GM21423 (cell line): ENCODE data around the gene KCNK4.
"Not testable (repeated sequence)": the region's sequence is repeated elsewhere in the genome, so short reads cannot be mapped to it uniquely, and the experiment has no call there.

Experiments
- ATAC-seq: cut with Tn5 transposase; IDR thresholded peaks from one replicate; pipeline ENCODE4 v1.9.1; 2021; ENCODE audit warnings: mild to moderate bottlenecking, moderate library complexity; ENCODE audit not compliant: unreplicated experiment

KCNK4 gene

GRCh38 chr11:64305691-64306562, 14.8 kb downstream of the KCNK4 start:
- ATAC-seq, result peak; percentile 19

GRCh38 chr11:64306563-64306875, 15.4 kb downstream of the KCNK4 start:
- ATAC-seq, result no peak

GRCh38 chr11:64306876-64307622, 15.9 kb downstream of the KCNK4 start:
- ATAC-seq, result no peak

GRCh38 chr11:64307795-64308194, 16.7 kb downstream of the KCNK4 start:
- ATAC-seq, result not testable (repeated sequence)

- ATAC-seq, result no peak
Observed at GRCh38 chr11:64312947-64313346, 21.8 kb downstream of the KCNK4 start.

DNA sequence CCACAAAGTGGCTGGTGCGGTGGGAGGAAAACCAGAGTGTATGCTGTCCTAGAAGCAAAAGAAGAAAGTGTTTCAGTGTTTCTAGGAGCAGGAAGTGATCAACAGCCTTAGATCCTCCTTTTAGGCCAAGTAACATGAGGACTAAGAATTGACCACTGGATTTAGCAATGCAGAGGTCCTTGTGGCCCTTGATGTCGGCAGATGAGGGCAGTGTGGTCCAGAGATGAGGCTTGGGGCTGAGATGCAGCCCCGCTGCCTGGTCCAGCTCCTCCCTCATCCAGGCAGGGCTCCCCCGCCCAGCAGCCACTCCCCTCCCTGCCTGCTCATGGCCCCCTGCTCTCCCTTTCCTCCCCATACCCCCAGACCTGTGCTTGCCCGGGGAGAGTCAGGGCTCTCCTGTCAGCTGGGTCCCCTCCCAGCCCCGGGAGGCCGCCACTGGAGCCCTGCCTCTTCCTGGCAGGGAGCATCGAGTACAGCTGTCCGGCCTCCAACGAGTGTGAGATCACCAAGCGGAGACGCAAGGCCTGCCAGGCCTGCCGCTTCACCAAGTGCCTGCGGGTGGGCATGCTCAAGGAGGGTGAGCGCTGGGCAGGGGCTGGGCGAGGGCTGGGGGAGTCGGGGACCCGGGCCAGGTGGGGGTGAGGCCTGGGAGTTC, 22.5 kb downstream of the KCNK4 start:
- ATAC-seq, result no peak

DNA sequence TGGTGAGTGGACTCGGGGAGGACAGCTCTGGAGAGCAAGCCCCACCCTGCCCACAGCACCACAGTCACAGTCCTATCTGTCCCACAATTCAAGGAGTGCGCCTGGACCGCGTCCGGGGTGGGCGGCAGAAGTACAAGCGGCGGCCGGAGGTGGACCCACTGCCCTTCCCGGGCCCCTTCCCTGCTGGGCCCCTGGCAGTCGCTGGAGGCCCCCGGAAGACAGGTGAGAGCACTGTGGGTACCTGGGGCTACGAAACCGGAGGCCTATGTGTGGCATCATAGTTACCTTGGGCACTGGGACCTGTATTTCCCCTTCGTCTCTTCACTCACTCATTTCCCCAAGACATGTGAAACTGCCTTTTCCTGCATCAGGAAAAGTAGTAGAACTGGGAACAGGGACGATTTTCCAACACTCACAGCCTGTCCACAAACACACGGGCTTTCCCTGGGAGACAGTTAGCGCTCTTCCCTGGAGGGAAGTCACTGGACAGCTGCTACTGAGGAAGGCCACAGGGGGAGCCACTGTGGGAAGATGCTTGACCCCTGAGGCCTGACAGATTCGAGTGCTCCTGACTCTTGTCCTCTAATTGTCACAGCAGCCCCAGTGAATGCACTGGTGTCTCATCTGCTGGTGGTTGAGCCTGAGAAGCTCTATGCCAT, 23.2 kb downstream of the KCNK4 start:
- ATAC-seq, result no peak

- ATAC-seq, result no peak
Observed at GRCh38 chr11:64314805-64315561, 23.9 kb downstream of the KCNK4 start.

DNA sequence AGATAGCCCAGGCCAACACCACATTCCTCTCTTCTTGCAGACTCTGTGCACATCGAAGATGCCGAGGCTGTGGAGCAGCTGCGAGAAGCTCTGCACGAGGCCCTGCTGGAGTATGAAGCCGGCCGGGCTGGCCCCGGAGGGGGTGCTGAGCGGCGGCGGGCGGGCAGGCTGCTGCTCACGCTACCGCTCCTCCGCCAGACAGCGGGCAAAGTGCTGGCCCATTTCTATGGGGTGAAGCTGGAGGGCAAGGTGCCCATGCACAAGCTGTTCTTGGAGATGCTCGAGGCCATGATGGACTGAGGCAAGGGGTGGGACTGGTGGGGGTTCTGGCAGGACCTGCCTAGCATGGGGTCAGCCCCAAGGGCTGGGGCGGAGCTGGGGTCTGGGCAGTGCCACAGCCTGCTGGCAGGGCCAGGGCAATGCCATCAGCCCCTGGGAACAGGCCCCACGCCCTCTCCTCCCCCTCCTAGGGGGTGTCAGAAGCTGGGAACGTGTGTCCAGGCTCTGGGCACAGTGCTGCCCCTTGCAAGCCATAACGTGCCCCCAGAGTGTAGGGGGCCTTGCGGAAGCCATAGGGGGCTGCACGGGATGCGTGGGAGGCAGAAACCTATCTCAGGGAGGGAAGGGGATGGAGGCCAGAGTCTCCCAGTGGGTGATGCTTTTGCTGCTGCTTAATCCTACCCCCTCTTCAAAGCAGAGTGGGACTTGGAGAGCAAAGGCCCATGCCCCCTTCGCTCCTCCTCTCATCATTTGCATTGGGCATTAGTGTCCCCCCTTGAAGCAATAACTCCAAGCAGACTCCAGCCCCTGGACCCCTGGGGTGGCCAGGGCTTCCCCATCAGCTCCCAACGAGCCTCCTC, 24.8 kb downstream of the KCNK4 start:
- ATAC-seq, result not testable (repeated sequence)

GRCh38 chr11:64316672-64317324, 25.7 kb downstream of the KCNK4 start:
- no peak for ATAC-seq

DNA sequence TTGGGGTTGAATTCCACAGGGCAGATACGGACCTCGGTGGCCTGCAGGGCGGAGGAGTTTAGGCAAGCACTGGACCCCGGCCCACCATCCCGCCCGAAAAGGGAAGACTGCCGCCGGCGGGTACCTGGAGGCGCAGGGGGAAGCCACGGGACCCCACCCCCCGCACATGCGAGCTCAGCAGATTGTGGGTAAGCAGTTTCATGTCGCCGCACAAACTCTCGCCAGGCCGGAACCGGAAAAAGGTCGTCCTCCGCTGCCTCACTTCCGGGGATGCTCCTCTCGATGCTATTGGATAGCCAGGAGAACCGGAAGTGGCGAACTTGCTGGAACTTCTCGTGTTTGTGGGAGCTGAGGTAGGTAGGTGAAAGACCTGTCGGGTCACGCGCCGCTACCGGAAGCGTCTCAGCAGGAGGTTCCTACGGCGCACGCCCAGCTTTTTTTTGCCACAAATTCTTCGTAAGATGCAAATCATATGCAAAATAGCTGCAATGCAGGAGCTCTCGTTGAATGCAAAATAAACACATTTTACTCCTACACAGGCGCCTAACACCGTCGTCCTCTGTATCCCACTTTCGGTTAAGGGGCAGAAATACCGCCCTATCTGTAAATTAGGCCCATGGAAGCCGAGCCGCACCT, 26.3 kb downstream of the KCNK4 start, which contains the start of gene TRMT112:
Gene TRMT112 (minus strand): TSS at position 235 of the 636 bp plus-strand sequence. CDS start 33 bp downstream, at position 202.
- ATAC-seq, result peak; percentile 64

GRCh38 chr11:64317961-64318765, 27.1 kb downstream of the KCNK4 start, which contains the start of gene PRDX5:
TSS of gene PRDX5 (plus strand) at chr11:64318121. CDS start at chr11:64318216, 95 bp downstream.
- peak; percentile 68 for ATAC-seq

DNA sequence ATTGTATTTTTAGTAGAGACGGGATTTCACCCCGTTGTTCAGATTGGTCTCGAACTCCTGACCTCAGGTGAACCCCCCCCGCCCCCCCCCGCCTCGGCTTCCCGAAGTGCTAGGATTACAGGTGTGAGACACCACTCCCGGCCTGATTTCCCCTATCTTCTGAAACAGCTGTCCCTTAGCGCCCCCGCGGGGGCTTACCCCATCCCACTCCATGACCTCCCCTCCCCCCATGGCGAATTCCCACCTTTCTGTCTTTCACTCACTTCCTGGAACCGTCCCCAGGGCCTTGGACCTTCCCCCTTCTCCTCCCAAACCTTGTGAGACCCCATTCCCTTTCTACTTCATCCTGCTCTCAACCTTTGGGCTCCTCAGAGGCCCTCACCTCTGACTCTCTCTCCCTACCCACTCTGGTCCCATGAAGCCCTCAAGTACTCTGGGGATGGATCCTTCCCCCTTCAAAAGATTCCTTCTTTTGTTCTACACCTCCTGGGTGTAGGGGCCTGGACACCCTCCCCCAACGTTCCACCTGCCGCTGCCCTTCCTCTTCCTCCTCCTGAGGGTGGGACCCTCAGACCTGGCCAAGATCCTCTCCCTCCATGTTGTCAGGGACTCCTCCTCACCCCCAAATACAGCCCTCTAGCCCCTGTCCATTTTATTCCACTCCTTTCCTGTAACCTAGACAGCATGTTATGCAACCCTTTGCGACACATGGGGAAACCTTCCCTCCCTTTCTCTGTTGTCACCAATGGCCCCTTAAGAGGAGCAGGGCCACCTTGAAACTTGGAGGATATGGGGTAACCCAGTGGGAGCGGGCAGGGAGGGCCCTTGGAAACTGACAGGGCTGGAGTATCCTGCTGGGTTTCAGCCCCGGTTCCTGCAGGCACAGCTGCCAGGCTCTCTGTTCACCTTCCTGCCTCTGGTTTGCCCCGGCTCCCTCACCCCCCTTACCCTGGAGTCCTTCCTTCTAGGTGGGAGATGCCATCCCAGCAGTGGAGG, 28.0 kb downstream of the KCNK4 start:
- no peak for ATAC-seq

- ATAC-seq, result no peak
Observed at GRCh38 chr11:64320556-64320955, 29.5 kb downstream of the KCNK4 start.

GRCh38 chr11:64321026-64321425, 29.9 kb downstream of the KCNK4 start:
- ATAC-seq, result no peak

- ATAC-seq, result no peak
Observed at GRCh38 chr11:64321533-64321932, 30.4 kb downstream of the KCNK4 start.
